HepG2 (cell line): Measurements from ENCODE around the gene FFAR4. TPM values are rescaled to one million over a fixed set of nuclear protein-coding genes. Genes with fewer than 3 reads are reported as not detected.

Experiments used
- HDAC1 ChIP-seq: sonication (generic); formaldehyde crosslinking; IDR thresholded peaks from 2 replicates; pipeline ENCODE4 v1.5.1; 2020; ENCODE audit warnings: mild to moderate bottlenecking, missing genetic modification reagents
- HHEX ChIP-seq: IDR thresholded peaks from 2 replicates; pipeline ENCODE4 v1.6.1; 2016; ENCODE audit warnings: control low read depth
- HNF4A ChIP-seq: sonication (generic); formaldehyde crosslinking; IDR thresholded peaks from 2 replicates; pipeline ENCODE4 v1.4.0; 2020; ENCODE audit warnings: missing genetic modification reagents
- HNRNPLL ChIP-seq: fragments of 200-400 bp; formaldehyde crosslinking; IDR thresholded peaks from 2 replicates; pipeline ENCODE4 v1.6.1; 2017; ENCODE audit warnings: mild to moderate bottlenecking, low read depth, low read length; ENCODE audit not compliant: poor library complexity, severe bottlenecking
- MEIS1 ChIP-seq: sonication (generic); formaldehyde crosslinking; IDR thresholded peaks from 2 replicates; pipeline ENCODE4 v1.9.0; 2021; ENCODE audit warnings: mild to moderate bottlenecking, missing genetic modification reagents, moderate library complexity, borderline replicate concordance
- NPAS2 ChIP-seq: sonication (generic); formaldehyde crosslinking; IDR thresholded peaks from 2 replicates; pipeline ENCODE4 v1.8.0; 2022; ENCODE audit warnings: mild to moderate bottlenecking, missing genetic modification reagents, borderline replicate concordance
- ZBTB3 ChIP-seq: sonication (generic); formaldehyde crosslinking; IDR thresholded peaks from 2 replicates; pipeline ENCODE4 v1.4.0; 2020; ENCODE audit warnings: low read depth, mild to moderate bottlenecking, moderate library complexity, missing genetic modification reagents, borderline replicate concordance
- ZEB1 ChIP-seq: IDR thresholded peaks from 2 replicates; pipeline ENCODE4 v1.6.1; 2012; ENCODE audit warnings: mild to moderate bottlenecking, low read depth, inconsistent platforms; ENCODE audit not compliant: insufficient replicate concordance
- ZNF644 ChIP-seq: IDR thresholded peaks from 2 replicates; pipeline ENCODE4 v1.6.1; 2016; ENCODE audit warnings: low read depth
- ZNF75D ChIP-seq: sonication (generic); formaldehyde crosslinking; IDR thresholded peaks from 2 replicates; pipeline ENCODE4 v1.8.1; 2023; ENCODE audit warnings: missing genetic modification reagents, mild to moderate bottlenecking, borderline replicate concordance
- polyA plus RNA-seq, 8 experiments: library from polyadenylated mRNA; depleted of rRNA in 3 of 8; stranded (reverse) in 7 of 8; unstranded in 1 of 8; fragments of >200 nt; fragmentation: Illumina TruSeq in 4 of 8; extraction: Trizol in 4 of 8; gene quantifications; 2 replicates each; pipeline versions ENCODE4 v1.2.1 to v1.2.3, GENCODE V29; 2011 to 2016; ENCODE audit warnings: low read depth in 4 of 8, missing spikeins in 1 of 8, mixed read lengths in 1 of 8; ENCODE audit not compliant: insufficient read depth in 1 of 8
- total RNA-seq, 5 experiments: library from RNA; depleted of rRNA; stranded (reverse); fragments of >200 nt; fragmentation: Illumina TruSeq; extraction: Trizol; gene quantifications; 2 replicates each; pipeline ENCODE4 v1.2.3, GENCODE V29; 2016; ENCODE audit warnings: low read depth in 1 of 5
- TF ChIP-seq, protein P1 (sequence below): sonication (generic); formaldehyde crosslinking; IDR thresholded peaks from 2 replicates; pipeline ENCODE4 v1.5.1; 2020; ENCODE audit warnings: mild to moderate bottlenecking, missing genetic modification reagents, moderate library complexity
- TF ChIP-seq, protein P2 (sequence below): sonication (generic); formaldehyde crosslinking; IDR thresholded peaks from 2 replicates; pipeline ENCODE4 v1.9.0; 2022; ENCODE audit warnings: missing genetic modification reagents, mild to moderate bottlenecking, borderline replicate concordance
- TF ChIP-seq, protein P3 (sequence below): sonication (generic); formaldehyde crosslinking; IDR thresholded peaks from 2 replicates; pipeline ENCODE4 v1.4.0; 2020; ENCODE audit warnings: missing genetic modification reagents
- TF ChIP-seq, protein P4 (sequence below): sonication (generic); formaldehyde crosslinking; IDR thresholded peaks from 2 replicates; pipeline ENCODE4 v1.9.0; 2021; ENCODE audit warnings: missing genetic modification reagents, borderline replicate concordance
- TF ChIP-seq, protein P5 (sequence below), 2 experiments: fragments of 450-650 bp in 1 of 2; sonication (generic) in 1 of 2; formaldehyde crosslinking; IDR thresholded peaks; 2 replicates each; pipeline versions ENCODE4 v1.5.0 to v1.8.0; 2020 to 2022; ENCODE audit warnings: mild to moderate bottlenecking in 1 of 2, missing genetic modification reagents in 1 of 2
- TF ChIP-seq, protein P6 (sequence below): conservative IDR thresholded peaks from 2 replicates; pipeline ENCODE4 v1.6.1; 2018; ENCODE audit warnings: missing genetic modification reagents

FFAR4 gene
- total and polyA plus RNA-seq, 2 of the 13 experiments (the other 11 are each of a cell fraction or from before 2014, with no cell fraction given), result 0.09 TPM; not detected in 1

DNA sequence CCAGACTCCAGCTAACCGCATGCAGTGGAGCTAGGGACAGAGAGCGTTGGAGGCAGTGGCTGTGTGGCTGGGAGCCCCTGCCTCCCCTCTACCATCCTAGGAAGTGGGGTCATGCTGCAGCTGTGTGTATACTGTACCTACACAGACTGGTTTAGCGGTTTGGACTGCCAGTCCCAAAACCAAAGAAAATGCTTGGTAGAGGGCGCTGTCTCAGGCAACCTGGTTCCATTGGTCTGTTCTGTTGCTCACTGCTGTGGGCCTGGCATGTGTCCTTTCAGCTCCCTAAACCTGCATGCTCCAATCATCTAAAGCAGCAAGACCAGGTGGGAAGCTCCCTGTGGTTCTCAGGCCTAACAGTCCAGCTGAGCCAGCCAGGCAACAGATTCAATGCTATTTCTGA, 30.1 kb downstream of the FFAR4 start (continued):
- TF ChIP-seq, protein P1, sequence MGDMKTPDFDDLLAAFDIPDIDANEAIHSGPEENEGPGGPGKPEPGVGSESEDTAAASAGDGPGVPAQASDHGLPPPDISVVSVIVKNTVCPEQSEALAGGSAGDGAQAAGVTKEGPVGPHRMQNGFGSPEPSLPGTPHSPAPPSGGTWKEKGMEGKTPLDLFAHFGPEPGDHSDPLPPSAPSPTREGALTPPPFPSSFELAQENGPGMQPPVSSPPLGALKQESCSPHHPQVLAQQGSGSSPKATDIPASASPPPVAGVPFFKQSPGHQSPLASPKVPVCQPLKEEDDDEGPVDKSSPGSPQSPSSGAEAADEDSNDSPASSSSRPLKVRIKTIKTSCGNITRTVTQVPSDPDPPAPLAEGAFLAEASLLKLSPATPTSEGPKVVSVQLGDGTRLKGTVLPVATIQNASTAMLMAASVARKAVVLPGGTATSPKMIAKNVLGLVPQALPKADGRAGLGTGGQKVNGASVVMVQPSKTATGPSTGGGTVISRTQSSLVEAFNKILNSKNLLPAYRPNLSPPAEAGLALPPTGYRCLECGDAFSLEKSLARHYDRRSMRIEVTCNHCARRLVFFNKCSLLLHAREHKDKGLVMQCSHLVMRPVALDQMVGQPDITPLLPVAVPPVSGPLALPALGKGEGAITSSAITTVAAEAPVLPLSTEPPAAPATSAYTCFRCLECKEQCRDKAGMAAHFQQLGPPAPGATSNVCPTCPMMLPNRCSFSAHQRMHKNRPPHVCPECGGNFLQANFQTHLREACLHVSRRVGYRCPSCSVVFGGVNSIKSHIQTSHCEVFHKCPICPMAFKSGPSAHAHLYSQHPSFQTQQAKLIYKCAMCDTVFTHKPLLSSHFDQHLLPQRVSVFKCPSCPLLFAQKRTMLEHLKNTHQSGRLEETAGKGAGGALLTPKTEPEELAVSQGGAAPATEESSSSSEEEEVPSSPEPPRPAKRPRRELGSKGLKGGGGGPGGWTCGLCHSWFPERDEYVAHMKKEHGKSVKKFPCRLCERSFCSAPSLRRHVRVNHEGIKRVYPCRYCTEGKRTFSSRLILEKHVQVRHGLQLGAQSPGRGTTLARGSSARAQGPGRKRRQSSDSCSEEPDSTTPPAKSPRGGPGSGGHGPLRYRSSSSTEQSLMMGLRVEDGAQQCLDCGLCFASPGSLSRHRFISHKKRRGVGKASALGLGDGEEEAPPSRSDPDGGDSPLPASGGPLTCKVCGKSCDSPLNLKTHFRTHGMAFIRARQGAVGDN (CRISPR knock-in tag), result peak; percentile 49; the same call in 1 of the 2 replicates
- TF ChIP-seq, protein P2, sequence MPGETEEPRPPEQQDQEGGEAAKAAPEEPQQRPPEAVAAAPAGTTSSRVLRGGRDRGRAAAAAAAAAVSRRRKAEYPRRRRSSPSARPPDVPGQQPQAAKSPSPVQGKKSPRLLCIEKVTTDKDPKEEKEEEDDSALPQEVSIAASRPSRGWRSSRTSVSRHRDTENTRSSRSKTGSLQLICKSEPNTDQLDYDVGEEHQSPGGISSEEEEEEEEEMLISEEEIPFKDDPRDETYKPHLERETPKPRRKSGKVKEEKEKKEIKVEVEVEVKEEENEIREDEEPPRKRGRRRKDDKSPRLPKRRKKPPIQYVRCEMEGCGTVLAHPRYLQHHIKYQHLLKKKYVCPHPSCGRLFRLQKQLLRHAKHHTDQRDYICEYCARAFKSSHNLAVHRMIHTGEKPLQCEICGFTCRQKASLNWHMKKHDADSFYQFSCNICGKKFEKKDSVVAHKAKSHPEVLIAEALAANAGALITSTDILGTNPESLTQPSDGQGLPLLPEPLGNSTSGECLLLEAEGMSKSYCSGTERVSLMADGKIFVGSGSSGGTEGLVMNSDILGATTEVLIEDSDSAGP (CRISPR knock-in tag), result 0 out of 2 replicates have a peak, but pooled peaks have one; percentile 22
- TF ChIP-seq HDAC1 (CRISPR knock-in tag) (no peak), NPAS2 (CRISPR knock-in tag) (no peak), ZNF644 (CRISPR knock-in tag) (0 out of 2 replicates have a peak, but pooled peaks have one; percentile 25), MEIS1 (CRISPR knock-in tag) (no peak), ZEB1 (no peak), HHEX (no peak), HNF4A (CRISPR knock-in tag) (peak; percentile 51; the same call in 1 of the 2 replicates), HNRNPLL (no peak), ZNF75D (CRISPR knock-in tag) (no peak), ZBTB3 (CRISPR knock-in tag) (no peak)
- TF ChIP-seq, protein P3, sequence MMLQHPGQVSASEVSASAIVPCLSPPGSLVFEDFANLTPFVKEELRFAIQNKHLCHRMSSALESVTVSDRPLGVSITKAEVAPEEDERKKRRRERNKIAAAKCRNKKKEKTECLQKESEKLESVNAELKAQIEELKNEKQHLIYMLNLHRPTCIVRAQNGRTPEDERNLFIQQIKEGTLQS (CRISPR knock-in tag), result no peak
- TF ChIP-seq, protein P4, sequence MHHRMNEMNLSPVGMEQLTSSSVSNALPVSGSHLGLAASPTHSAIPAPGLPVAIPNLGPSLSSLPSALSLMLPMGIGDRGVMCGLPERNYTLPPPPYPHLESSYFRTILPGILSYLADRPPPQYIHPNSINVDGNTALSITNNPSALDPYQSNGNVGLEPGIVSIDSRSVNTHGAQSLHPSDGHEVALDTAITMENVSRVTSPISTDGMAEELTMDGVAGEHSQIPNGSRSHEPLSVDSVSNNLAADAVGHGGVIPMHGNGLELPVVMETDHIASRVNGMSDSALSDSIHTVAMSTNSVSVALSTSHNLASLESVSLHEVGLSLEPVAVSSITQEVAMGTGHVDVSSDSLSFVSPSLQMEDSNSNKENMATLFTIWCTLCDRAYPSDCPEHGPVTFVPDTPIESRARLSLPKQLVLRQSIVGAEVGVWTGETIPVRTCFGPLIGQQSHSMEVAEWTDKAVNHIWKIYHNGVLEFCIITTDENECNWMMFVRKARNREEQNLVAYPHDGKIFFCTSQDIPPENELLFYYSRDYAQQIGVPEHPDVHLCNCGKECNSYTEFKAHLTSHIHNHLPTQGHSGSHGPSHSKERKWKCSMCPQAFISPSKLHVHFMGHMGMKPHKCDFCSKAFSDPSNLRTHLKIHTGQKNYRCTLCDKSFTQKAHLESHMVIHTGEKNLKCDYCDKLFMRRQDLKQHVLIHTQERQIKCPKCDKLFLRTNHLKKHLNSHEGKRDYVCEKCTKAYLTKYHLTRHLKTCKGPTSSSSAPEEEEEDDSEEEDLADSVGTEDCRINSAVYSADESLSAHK (CRISPR knock-in tag), result no peak
- TF ChIP-seq, protein P5, sequence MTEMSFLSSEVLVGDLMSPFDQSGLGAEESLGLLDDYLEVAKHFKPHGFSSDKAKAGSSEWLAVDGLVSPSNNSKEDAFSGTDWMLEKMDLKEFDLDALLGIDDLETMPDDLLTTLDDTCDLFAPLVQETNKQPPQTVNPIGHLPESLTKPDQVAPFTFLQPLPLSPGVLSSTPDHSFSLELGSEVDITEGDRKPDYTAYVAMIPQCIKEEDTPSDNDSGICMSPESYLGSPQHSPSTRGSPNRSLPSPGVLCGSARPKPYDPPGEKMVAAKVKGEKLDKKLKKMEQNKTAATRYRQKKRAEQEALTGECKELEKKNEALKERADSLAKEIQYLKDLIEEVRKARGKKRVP (CRISPR knock-in tag; IDR thresholded peaks at IDR 0.05), result no peak
- TF ChIP-seq, protein P6, sequence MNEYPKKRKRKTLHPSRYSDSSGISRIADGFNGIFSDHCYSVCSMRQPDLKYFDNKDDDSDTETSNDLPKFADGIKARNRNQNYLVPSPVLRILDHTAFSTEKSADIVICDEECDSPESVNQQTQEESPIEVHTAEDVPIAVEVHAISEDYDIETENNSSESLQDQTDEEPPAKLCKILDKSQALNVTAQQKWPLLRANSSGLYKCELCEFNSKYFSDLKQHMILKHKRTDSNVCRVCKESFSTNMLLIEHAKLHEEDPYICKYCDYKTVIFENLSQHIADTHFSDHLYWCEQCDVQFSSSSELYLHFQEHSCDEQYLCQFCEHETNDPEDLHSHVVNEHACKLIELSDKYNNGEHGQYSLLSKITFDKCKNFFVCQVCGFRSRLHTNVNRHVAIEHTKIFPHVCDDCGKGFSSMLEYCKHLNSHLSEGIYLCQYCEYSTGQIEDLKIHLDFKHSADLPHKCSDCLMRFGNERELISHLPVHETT, result no peak
